Activated CD4-positive, alpha-beta T cell treated with anti-CD3 and anti-CD28 coated beads for 1 hour (primary cell): ENCODE results near the gene HPS6.

Source experiments
- DNase-seq: peaks from one replicate; pipeline ENCODE4 v3.0.0-alpha.2; 2020

The HPS6 gene

GRCh38 chr10:102069071-102069470 lies 3.9 kb downstream of the HPS6 start:
- DNase-seq = no peak

GRCh38 chr10:102072673-102073527 lies 7.8 kb downstream of the HPS6 start:
- DNase-seq = peak; percentile 68

DNA sequence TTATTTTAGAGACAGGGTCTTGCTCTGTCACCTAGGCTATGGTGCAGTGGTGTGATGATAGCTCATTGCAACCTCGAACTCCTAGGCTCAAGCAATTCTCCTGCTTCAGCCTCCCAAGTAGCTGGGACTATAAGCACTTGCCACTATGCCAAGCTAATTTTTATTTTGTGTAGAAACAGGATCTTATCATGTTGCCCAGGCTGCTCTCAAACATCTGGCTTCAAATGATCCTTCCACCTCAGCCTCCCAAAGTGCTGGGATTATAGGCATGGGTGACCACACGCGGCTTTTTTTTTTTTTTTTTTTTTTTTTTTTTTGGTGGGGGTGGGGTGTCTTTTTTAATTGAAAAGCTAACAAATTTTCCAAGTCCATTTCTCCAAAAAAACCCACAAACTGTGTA lies 18.4 kb downstream of the HPS6 start:
- DNase-seq = no peak

GRCh38 chr10:102085336-102085735 lies 20.2 kb downstream of the HPS6 start:
- no peak for DNase-seq

DNA sequence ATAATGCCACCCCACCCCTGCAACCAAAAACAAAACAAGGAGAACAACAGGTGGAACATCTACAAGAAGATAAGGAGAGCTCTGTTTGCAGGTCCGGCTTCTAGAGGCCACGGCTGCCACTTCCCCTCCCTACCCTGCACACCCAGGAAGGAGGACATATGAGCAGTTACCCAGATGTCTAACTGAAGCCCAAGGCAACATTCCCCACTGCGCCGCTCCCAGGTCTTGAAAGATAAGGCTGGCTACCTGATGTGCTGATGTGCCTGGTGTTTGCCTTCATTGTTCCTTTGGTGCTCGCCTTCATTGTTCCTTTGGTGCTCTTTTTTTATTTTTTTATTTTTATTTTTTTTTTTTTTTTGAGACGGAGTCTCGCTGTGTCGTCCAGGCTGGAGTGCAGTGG lies 21.0 kb downstream of the HPS6 start:
- no peak for DNase-seq

GRCh38 chr10:102090772-102091171 lies 25.6 kb downstream of the HPS6 start:
- DNase-seq = no peak

GRCh38 chr10:102096449-102096848 lies 31.3 kb downstream of the HPS6 start:
- DNase-seq = no peak

- no peak for DNase-seq
Observed at GRCh38 chr10:102101152-102101551, 36.0 kb downstream of the HPS6 start.

- DNase-seq = no peak
Observed at GRCh38 chr10:102102421-102102820, 37.3 kb downstream of the HPS6 start.

GRCh38 chr10:102106998-102107397 lies 41.8 kb downstream of the HPS6 start:
- no peak for DNase-seq

GRCh38 chr10:102109166-102110116 lies 44.3 kb downstream of the HPS6 start:
- DNase-seq = no peak

DNA sequence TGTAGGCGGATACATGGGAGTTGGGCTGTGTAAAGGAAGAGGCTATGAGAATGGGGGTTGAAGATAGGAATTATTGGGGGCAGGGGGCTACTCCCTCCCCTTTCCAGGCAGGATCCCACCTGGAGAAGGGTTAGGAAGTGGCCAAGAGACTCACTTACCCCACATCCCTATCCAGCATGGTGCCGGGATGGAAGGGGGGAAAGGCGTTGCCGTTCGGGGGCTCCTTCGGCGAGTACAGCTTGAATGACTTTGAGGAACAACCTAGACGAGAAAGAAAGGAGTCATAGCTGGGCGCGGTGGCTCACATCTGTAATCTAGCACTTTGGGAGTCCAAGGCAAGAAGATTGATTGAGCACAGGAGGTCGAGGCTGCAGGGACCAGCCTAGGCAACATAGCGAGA lies 46.1 kb downstream of the HPS6 start:
- DNase-seq = no peak

DNA sequence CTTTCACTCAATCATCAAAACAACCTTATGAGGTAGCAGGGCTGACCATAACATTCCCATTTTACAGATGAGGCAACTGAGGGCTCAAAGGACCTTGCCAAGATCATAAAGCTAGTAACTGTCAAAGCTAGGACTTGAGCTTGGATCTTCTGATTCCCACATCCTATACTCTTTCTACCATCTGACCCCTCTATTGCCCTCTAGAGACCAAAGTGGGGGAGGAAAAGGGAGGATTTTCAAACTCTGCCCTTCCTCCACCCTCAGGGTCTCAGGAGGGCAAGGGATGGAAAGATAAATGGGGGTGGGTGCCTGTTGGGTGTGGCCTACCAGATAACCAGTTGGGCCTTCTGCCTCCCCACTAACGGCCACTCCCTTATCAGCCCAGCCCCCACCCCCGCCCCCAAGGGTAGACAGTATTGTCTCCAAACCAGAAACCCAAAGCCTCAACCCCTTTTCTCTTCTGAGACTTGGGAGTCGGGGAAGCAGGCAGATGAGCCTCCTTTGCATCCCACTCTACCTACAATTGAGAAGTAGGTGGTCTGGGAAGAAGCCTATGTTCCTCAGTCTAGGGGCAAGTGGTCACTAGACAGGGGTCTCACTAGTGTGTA lies 47.2 kb downstream of the HPS6 start:
- DNase-seq = no peak

- DNase-seq = no peak
Observed at GRCh38 chr10:102113261-102113955, 48.3 kb downstream of the HPS6 start.

DNA sequence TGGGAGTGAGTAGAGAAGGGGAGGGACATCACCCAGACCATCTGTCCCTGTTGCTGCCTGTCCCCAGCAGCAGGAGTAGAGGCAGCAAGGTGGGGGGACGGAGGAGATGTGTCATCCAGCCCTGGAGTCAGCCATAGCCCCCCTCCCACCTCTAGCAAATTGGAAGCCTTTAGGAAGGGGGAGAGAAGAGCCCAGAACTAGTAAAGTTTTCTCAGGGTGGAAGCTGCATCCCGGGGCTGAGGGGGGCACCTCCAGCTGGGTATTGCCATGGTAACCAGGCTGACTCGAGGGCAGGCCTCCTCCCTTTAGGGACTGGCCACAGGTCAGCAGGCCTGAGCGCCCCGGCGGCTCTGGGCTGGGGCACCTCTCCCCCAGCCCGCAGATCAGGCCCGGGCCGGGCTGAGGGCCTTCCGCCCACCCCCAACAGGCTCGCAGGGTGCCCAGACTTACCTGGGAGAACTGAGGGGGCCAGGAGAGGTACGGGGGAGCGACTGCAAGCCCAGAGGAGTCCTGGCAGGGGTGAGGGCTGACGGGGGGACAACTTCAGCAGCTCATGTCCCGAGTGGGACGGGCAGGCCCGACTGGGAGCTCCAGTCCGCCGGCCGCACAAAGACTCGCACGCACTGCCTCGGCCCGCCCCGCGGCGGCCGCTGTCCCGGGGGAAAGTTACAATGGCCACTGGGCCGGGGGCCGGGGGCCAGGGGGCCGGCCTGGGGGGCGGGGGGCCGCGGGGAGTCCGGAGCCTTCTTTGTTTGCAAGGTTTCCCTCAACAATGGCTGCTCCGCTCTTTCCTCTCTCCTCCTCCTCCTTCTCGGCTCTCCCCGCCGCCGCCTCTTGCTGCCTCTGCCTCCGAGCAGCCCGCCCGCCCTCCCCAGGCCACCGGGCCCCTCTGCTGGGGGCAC lies 49.1 kb downstream of the HPS6 start:
- no peak for DNase-seq

DNA sequence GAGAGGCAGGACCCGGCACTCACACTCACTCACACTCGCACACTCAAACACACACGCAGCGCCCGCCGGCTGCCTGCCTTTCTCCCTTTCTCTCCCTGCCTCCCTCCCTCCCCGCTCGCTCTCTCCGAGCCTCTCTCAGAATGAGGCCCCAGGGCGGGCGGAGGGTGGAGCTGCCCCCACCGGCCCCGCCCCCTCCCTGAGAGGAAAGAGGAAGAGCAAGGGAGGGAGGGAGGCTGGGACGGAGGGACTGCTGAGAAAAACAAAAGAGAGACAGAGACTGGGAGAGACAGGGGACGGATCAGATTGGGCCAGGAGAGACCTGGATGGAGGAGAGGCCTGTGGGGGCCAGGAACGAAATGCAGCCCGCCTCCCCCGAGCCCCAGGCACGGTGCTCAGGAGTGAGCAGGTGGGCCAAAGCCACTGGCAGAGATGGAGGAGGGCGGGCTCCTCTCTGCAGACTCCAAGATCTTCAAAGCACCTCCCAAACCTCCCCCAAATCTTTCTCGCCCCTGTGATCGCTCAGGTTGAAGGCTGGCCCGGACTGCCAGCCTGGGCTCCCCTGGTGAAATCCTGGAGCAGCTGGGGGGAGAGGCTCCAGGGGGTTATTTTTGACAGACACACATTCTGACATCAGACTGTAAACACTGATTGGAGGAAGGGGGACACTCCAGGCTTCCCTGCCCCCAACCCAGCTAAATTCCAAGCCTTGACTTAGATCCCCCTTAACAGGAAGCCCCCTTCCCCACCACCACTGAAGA lies 49.9 kb downstream of the HPS6 start:
- DNase-seq = peak; percentile 69

DNA sequence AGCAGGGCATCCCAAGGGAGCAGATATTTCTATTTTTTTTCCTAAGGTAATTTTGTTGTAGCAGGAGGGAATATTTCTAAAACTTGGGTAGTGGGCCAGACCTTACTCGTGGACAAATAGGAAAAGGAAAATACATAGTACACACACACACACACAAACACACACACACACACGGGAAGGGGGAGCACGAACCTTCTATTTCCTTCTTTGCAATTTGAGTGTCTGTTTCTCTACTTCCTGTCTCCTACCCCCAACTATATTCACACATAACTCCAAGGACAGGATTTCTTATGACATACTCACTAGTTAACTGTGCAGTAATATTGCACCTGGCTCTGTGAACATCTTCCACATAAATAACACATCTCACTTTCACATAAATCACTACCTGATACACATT lies 50.6 kb downstream of the HPS6 start:
- DNase-seq = no peak

- DNase-seq = no peak
Observed at GRCh38 chr10:102116656-102117055, 51.5 kb downstream of the HPS6 start.
